GM23338 (cell line): Measurements from ENCODE around the gene CCDC134. TPM values are rescaled to one million over a fixed set of nuclear protein-coding genes. Genes with fewer than 3 reads are reported as not detected.

ENCODE experiments used
- ATAC-seq: fragments of 200-7000 bp; cut with Tn5 transposase; 3 replicates; pipeline ENCODE4 v1.9.1; 2020
- DNase-seq: peaks from one replicate; pipeline ENCODE4 v3.0.0-alpha.2; 2015; ENCODE audit warnings: low spot score
- H2AFZ ChIP-seq: fragments of 200-600 bp; sonication (generic); 2 replicates; pipeline ENCODE4 v1.8.0; 2016; ENCODE audit warnings: antibody characterized with exemption, mild to moderate bottlenecking, moderate library complexity
- H3F3A ChIP-seq: fragments of 200-600 bp; sonication (generic); replicated peaks from 2 replicates; pipeline ENCODE4 v1.8.0; 2017; ENCODE audit warnings: antibody characterized with exemption, mixed run types, low read depth
- H3K27ac ChIP-seq: fragments of 200-600 bp; sonication (generic); 2 replicates; pipeline ENCODE4 v1.6.1; 2016; ENCODE audit warnings: low read depth
- H3K27me3 ChIP-seq: fragments of 200-600 bp; sonication (generic); 2 replicates; pipeline ENCODE4 v1.8.0; 2016; ENCODE audit warnings: mild to moderate bottlenecking, mixed run types, moderate library complexity; ENCODE audit not compliant: insufficient read depth
- H3K36me3 ChIP-seq: fragments of 200-600 bp; sonication (generic); 2 replicates; pipeline ENCODE4 v1.8.0; 2016; ENCODE audit warnings: mild to moderate bottlenecking; ENCODE audit not compliant: insufficient read depth
- H3K4me1 ChIP-seq: fragments of 200-600 bp; sonication (generic); 2 replicates; pipeline ENCODE4 v1.8.0; 2016; ENCODE audit warnings: mild to moderate bottlenecking, moderate library complexity; ENCODE audit not compliant: insufficient read depth
- H3K4me2 ChIP-seq: fragments of 200-600 bp; sonication (generic); 2 replicates; pipeline ENCODE4 v1.7.1; 2017; ENCODE audit warnings: mixed run types
- H3K4me3 ChIP-seq: fragments of 200-600 bp; sonication (generic); 2 replicates; pipeline ENCODE4 v1.6.1; 2016; ENCODE audit warnings: mixed run types
- H3K79me2 ChIP-seq: fragments of 200-600 bp; sonication (generic); replicated peaks from 2 replicates; pipeline ENCODE4 v1.8.0; 2017; ENCODE audit warnings: mild to moderate bottlenecking; ENCODE audit not compliant: insufficient read depth
- H3K9me2 ChIP-seq: fragments of 200-600 bp; sonication (generic); 2 replicates; pipeline ENCODE4 v1.8.0; 2017; ENCODE audit not compliant: insufficient read depth
- H4K20me1 ChIP-seq: fragments of 200-600 bp; sonication (generic); replicated peaks from 2 replicates; pipeline ENCODE4 v1.8.0; 2017; ENCODE audit warnings: mild to moderate bottlenecking; ENCODE audit not compliant: insufficient read depth
- H3K27ac Mint-ChIP-seq: 2 replicates; pipeline ENCODE4 v1.8.0; 2020; ENCODE audit warnings: inconsistent platforms, mild to moderate bottlenecking, moderate library complexity, mixed read lengths
- H3K27me3 Mint-ChIP-seq: 3 replicates; pipeline ENCODE4 v1.8.0; 2022; ENCODE audit warnings: low read depth, mild to moderate bottlenecking, moderate library complexity, mixed read lengths, inconsistent platforms; ENCODE audit not compliant: insufficient read depth, poor library complexity
- H3K36me3 Mint-ChIP-seq: 3 replicates; pipeline ENCODE4 v1.8.0; 2021; ENCODE audit warnings: low read depth, mild to moderate bottlenecking, inconsistent platforms, moderate library complexity, mixed read lengths
- H3K4me1 Mint-ChIP-seq: 3 replicates; pipeline ENCODE4 v1.8.0; 2020; ENCODE audit warnings: mild to moderate bottlenecking, inconsistent platforms, mixed read lengths
- H3K4me3 Mint-ChIP-seq: 3 replicates; pipeline ENCODE4 v1.8.0; 2021; ENCODE audit warnings: moderate library complexity, mild to moderate bottlenecking, inconsistent platforms, mixed read lengths
- H3K9me3 Mint-ChIP-seq: 3 replicates; pipeline ENCODE4 v1.8.0; 2020; ENCODE audit warnings: moderate library complexity, mild to moderate bottlenecking, inconsistent platforms, mixed read lengths
- CTCF ChIP-seq, 2 experiments: fragments of 200-600 bp in 1 of 2; sonication (generic) in 1 of 2; conservative IDR thresholded peaks; 2 replicates each; pipeline versions ENCODE4 v1.5.1 to v1.6.1; 2016 to 2017; ENCODE audit warnings: antibody characterized with exemption in 2 of 2, low read depth in 2 of 2, mild to moderate bottlenecking in 2 of 2, moderate library complexity in 1 of 2
- NANOG ChIP-seq: IDR thresholded peaks from 2 replicates; pipeline ENCODE4 v1.6.1; 2016; ENCODE audit warnings: antibody characterized with exemption, borderline replicate concordance
- ZNF114 ChIP-seq: fragments of 250-450 bp; sonication (Bioruptor Pico); IDR thresholded peaks from 2 replicates; pipeline ENCODE4 v1.5.0; 2020; ENCODE audit warnings: mild to moderate bottlenecking, moderate library complexity
- ZNF462 ChIP-seq: fragments of 250-450 bp; sonication (Bioruptor Pico); IDR thresholded peaks from 2 replicates; pipeline ENCODE4 v1.5.0; 2020; ENCODE audit warnings: mild to moderate bottlenecking, moderate library complexity
- polyA plus RNA-seq: library from polyadenylated mRNA; unstranded; fragments of >200 nt; fragmentation: Nextera tagmentation; extraction: Ambion mirVana; gene quantifications from 2 replicates; pipeline ENCODE4 v1.2.1, GENCODE V29; 2016
- total RNA-seq: library from RNA; depleted of rRNA; stranded (reverse); fragments of >200 nt; shearing (Covaris generic); gene quantifications from 2 replicates; pipeline ENCODE4 v1.2.3, GENCODE V29; 2014

The CCDC134 gene
- total and polyA plus RNA-seq, 2 experiments from 2014 or later, result 2.7 to 24.5 TPM

- TF ChIP-seq ZNF462 (no peak), ZNF114 (CRISPR knock-in tag) (no peak)
Measured at GRCh38 chr22:41819257-41819656, 18.8 kb downstream of the CCDC134 start (continued).

DNA sequence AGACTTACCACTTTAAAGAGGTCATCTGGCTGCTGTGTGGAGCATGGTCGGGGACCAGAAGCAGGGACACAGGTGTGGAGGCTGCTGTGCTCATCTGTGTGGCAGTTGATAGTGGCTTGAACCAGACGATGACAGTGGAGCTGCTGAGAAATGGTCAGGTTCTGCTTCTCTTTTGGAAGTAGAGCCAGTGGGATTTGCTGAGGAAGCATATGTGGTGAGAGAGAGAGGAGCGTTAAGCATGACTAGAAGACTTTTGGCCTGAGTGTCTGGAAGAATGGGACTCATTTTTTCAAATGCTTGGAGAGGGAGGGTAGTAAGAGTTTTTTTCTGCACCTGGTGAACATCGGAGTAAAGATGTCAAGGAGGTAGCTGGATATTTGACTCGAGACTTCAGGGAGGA lies 20.0 kb downstream of the CCDC134 start:
- Mint-ChIP-seq H3K36me3 (peaks cover 11% of the 10 kb centered on the region), H3K9me3 (no peaks in the 10 kb centered on the region), H3K4me1 (peaks cover 23% of the 10 kb centered on the region), H3K4me3 (no peak overlapping the region), H3K27ac (no peak overlapping the region), H3K27me3 (peaks cover 9% of the 10 kb centered on the region)
- H4K20me1 ChIP-seq, result peaks cover 10% of the 10 kb centered on the region; the same call in 1 of the 2 replicates
- H3K4me2 ChIP-seq, result no peak overlapping the region
- no peak overlapping the region for H3K27ac ChIP-seq
- DNase-seq (no peak), ATAC-seq (no peak)
- no peaks in the 10 kb centered on the region for H3K79me2 ChIP-seq
- H3K27me3 ChIP-seq, result no peaks in the 10 kb centered on the region
- TF ChIP-seq NANOG (no peak), CTCF (conservative IDR thresholded peaks at IDR 0.05; ENCODE audit: low read depth in 2 of 2) (no peak), ZNF114 (CRISPR knock-in tag) (no peak)
- no peaks in the 10 kb centered on the region for H3K9me2 ChIP-seq
- H3F3A ChIP-seq, result no peaks in the 10 kb centered on the region
- no peaks in the 10 kb centered on the region; the same call in 1 of the 2 replicates for H3K36me3 ChIP-seq
- H2AFZ ChIP-seq, result no peak overlapping the region
- peaks cover 10% of the 10 kb centered on the region for H3K4me1 ChIP-seq
- H3K4me3 ChIP-seq, result no peak overlapping the region
